Astrocyte of the spinal cord (primary cell): ENCODE data around the gene KLHL7.
"Not testable (repeated sequence)": the region's sequence is repeated elsewhere in the genome, so short reads cannot be mapped to it uniquely, and the experiment has no call there.

Experiments
- DNase-seq: peaks from one replicate; pipeline ENCODE4 v3.0.0; 2011; ENCODE audit warnings: low read depth, low spot score
- H3K4me3 ChIP-seq: 2 replicates; pipeline ENCODE4 v1.5.1; 2011; ENCODE audit warnings: low read depth, mild to moderate bottlenecking, low read length, moderate library complexity
- CTCF ChIP-seq: IDR thresholded peaks from 2 replicates; pipeline ENCODE4 v1.5.1; 2012; ENCODE audit warnings: low read depth, mild to moderate bottlenecking, low read length, inconsistent platforms
- in situ Hi-C: cut with HindIII; loops from 2 replicates; pipeline ENCODE4 v1.10.0; 2017; ENCODE audit warnings: low sequenced_read_pairs

Gene KLHL7

GRCh38 chr7:23117841-23118240, 12.3 kb downstream of the KLHL7 start:
- no peak for TF ChIP-seq CTCF
- DNase-seq = no peak
- in situ Hi-C loops = no loop called here
- H3K4me3 ChIP-seq = no peak overlapping the region

- no peak overlapping the region for H3K4me3 ChIP-seq
- in situ Hi-C loops = no loop called here
- DNase-seq = no peak
- TF ChIP-seq CTCF = no peak
These were observed 14.5 kb downstream of the KLHL7 start for GRCh38 chr7:23120106-23120505.

- no peak for DNase-seq
- TF ChIP-seq CTCF = no peak
- in situ Hi-C loops = no loop called here
- no peak overlapping the region for H3K4me3 ChIP-seq
These were observed 15.6 kb downstream of the KLHL7 start for GRCh38 chr7:23121165-23121564.

GRCh38 chr7:23123007-23123406, 17.4 kb downstream of the KLHL7 start:
- no peak for DNase-seq
- in situ Hi-C loops = no loop called here
- no peak for TF ChIP-seq CTCF
- no peak overlapping the region for H3K4me3 ChIP-seq

GRCh38 chr7:23123465-23123864, 17.9 kb downstream of the KLHL7 start:
- no peak for DNase-seq
- TF ChIP-seq CTCF = no peak
- H3K4me3 ChIP-seq = no peak overlapping the region
- in situ Hi-C loops = no loop called here

DNA sequence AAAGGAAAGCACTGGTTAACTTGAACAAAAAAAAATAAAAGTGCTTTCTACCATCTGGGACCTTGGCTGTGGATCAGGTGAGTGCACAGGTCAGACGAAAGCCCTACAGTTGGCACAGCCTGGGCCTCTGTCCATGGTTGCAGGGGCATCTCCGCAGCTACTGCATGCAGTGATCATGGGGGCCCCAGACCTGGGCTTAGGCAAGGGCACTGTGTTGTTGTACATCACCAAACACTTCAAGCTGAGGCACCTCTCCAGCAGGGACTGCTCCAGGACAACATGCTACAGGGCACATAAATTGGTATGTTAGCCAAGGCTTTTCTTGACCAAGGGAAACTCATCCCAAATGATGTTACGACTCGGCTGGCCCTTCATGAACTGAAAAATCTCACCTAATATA, 23.5 kb downstream of the KLHL7 start:
- DNase-seq = no peak
- in situ Hi-C loops = no loop called here
- no peak overlapping the region for H3K4me3 ChIP-seq
- TF ChIP-seq CTCF = no peak

- in situ Hi-C loops, H3K4me3 ChIP-seq, DNase-seq: not testable (repeated sequence)
These were observed 26.2 kb downstream of the KLHL7 start for GRCh38 chr7:23131799-23132198.
